Measurements from ENCODE around the gene SENP1.
"Not testable (repeated sequence)": the region's sequence is repeated elsewhere in the genome, so short reads cannot be mapped to it uniquely, and the experiment has no call there.

The SENP1 gene

GRCh38 chr12:48119078-48119833, 13.4 kb upstream of the SENP1 start, which contains the start of gene PFKM:
Gene PFKM, plus strand, starts transcription at chr12:48119364. Its CDS starts 3,411 bp downstream, at chr12:48122775.
- DNase-seq = peak; percentile 45 to 96 (median 80)
- intact Hi-C loops (cut with DNase I) = no loop called here

- DNase-seq = no peak
- intact Hi-C loops (cut with DNase I) = no loop called here
These were observed 12.5 kb upstream of the SENP1 start for GRCh38 chr12:48118284-48118871.

- intact Hi-C loops (cut with DNase I) = no loop called here
- DNase-seq = no peak
These were observed 10.1 kb upstream of the SENP1 start for GRCh38 chr12:48115957-48116356.

- intact Hi-C loops (cut with DNase I); DNase-seq: not testable (repeated sequence)
These were observed 5.4 kb upstream of the SENP1 start for GRCh38 chr12:48111312-48111693.

- DNase-seq = no peak
- intact Hi-C loops (cut with DNase I) = no loop called here
These were observed 4.9 kb upstream of the SENP1 start for GRCh38 chr12:48110691-48111311.

GRCh38 chr12:48109424-48109823, 3.5 kb upstream of the SENP1 start:
- intact Hi-C loops (cut with DNase I) = no loop called here

DNA sequence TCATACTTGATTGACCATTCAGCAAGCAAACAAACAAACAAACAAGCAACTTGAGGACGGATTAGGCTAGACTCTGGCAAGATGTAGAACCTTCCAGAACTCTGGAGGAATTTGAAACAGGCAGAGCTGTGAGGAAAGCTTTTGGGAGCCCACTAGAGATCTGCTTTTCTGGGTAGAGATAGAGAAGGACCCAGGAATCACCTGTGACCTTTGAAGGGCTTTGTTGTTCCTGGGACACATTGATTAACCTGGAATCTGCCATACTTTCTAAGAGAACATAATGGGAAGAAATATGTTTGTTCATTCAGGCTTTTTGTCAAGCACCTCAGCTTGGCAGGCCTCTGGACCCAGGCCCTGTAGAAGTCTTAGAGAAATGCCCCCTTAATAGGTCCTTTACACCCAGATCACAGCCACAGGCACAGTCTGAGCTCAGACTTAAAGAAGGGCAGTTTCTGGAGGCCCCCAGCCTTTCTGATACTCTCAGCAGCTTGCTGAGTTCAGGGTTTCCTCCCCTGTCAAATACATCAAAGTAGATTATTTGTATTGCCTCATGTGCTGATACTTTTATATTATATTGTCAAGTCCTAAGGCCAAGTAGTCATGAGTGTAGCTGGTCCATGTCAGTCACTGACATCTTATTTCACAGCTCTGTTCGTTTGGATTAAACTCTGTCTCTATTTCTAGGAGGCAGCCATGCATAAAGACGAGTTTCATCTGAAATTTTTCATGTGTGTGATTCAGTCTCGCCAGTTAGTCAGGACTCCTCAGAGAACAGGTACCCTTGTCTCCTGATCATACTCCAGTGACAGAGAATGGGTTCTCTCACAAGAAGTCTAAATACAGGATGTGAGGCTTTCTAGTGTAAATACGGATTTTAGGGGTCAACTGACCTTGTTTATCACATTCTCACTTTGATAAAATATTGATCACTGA, 1.1 kb upstream of the SENP1 start:
- no peak for DNase-seq
- intact Hi-C loops (cut with DNase I) = loop anchor here (2.0 kb wide), 1 partner anchor 50 kb away; the partner anchor contains the start of gene ASB8

More at GRCh38 chr12:48109424-48109823, 3.5 kb upstream of the SENP1 start:
- DNase-seq = no peak

- intact Hi-C loops (cut with DNase I) = no loop called here
- DNase-seq = peak in 6 of 42 donors; percentile 4 to 35 (median 16)
These were observed 485 bp downstream of the SENP1 start for GRCh38 chr12:48105321-48105866.

DNA sequence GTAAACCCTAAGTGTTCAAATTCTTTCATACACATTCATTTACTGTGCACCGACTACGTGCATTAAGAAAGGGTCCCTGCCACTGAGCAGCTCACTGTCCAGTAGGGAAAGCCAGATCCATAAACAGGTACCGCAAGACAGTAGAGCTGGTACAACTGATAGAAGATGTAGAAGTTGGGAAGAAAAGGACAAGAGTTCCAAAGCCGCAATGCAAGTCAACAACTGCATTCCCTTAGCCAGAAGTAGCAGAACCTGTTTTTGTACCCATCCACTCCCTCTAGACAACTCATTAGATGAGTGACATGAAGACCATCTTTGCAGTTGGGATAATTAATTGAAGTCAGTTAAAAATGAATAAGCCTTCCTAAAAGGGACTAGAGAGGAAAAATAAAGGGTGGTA, 1.3 kb downstream of the SENP1 start:
- intact Hi-C loops (cut with DNase I) = no loop called here
- no peak for DNase-seq

DNA sequence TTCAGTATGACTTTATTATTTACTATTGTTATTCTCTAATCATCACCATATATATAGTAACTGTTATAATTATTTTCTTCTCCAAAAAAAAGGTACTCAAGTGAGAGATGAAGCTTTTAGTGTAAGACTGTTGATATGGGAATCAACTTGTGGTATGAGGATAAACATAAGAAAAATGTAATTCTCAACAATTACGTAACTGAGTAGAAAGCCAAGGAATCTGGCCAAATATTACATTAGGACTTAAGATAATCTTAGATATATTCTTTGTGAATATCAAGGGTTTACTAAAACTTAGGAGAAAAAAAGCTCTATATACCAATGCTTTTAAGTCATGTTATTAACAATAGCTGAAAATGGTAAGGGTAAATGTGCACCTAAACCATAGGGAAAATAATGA, 13.3 kb downstream of the SENP1 start:
- intact Hi-C loops (cut with DNase I) = no loop called here
- no peak for DNase-seq

GRCh38 chr12:48086327-48086726, 19.6 kb downstream of the SENP1 start:
- intact Hi-C loops (cut with DNase I) = no loop called here
- no peak for DNase-seq

GRCh38 chr12:48084841-48085460, 20.9 kb downstream of the SENP1 start:
- no peak for DNase-seq
- intact Hi-C loops (cut with DNase I) = no loop called here

- intact Hi-C loops (cut with DNase I) = no loop called here
- DNase-seq = no peak
These were observed 21.8 kb downstream of the SENP1 start for GRCh38 chr12:48084066-48084465.

DNA sequence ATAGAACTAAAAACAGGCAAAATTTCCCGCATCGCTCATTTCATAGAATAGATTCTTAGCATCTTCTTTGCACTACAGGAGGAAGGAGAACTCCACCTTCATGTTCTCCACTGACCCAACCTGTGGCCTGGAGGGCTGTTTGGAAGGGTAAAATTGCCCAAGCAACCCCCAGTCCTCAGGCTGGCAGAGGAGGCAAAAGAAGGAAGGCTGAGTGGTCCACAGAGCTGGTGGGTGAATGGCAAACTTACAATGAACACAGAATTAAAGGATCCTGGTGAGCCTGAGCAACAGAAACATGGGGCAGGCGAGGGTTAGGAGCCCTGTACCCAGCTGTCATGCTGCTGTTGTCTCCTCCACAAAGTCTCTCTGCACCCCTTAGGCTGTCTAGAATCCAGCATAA, 25.1 kb downstream of the SENP1 start:
- intact Hi-C loops (cut with DNase I) = no loop called here
- DNase-seq = no peak

- DNase-seq = no peak
- intact Hi-C loops (cut with DNase I) = no loop called here
These were observed 25.6 kb downstream of the SENP1 start for GRCh38 chr12:48080285-48080684.

DNA sequence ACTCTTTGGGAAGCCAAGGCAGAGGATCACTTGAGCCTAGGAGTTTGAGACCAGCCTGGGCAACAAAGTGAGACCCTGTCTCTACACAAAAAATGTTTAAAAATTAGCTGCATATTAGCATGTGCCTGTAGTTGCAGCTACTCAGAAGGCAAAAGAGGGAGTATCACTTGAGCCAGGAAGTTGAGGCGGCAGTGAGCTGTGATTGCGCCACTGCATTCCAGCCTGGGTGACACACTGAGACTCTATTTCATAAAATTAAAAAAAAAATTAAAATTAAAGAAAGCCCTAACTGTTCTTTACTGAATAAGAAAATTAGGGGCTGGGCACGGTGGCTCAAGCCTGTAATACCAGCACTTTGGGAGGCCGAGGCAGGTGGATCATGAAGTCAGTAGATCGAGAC, 27.0 kb downstream of the SENP1 start:
- intact Hi-C loops (cut with DNase I) = no loop called here
- DNase-seq = no peak

DNA sequence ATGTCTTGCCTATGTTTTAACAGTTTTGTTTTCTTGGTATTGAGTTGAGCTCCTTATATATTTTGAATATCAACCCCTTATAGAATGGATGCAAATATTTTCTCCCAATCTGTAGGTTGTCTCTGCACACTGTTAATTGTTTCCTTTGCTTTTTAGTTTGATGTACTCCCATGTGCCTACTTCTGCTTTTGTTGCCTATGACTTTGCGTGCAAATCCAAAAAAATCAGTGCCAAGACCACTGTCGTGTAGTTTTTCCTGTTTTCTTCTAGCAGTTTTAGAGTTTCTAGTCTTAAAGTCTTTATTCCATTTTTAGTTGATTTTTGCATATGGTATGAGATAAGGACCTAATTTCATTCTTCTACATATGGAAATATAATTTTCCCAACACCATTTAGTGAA, 28.8 kb downstream of the SENP1 start:
- no peak for DNase-seq
- intact Hi-C loops (cut with DNase I) = no loop called here

- DNase-seq = no peak
- intact Hi-C loops (cut with DNase I) = no loop called here
These were observed 30.0 kb downstream of the SENP1 start for GRCh38 chr12:48075832-48076231.

DNA sequence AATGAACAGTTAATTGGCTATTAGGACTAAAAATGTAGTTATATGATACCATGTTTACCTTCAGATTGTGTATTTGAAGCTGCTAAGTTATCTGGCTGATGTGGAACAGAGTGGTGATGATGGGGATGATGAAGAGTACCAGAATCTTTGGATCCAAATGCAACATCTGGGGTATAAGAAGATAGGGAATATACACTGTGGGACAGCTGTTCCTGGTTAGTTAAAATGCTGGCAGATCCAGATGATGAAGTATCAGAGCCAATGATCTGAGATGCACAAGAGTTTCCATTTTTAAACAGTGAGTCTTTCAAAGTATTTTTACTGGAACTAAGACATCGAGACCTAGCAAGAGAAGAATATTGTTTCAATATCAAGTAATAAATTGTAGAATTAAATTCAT, 31.6 kb downstream of the SENP1 start:
- intact Hi-C loops (cut with DNase I) = no loop called here
- no peak for DNase-seq

All from head of caudate nucleus (tissue), 42 donors.